OCI-LY3 (cell line): ENCODE results near the gene OPCML.

Experiments
- CTCF ChIP-seq: fragments of 200-600, 300-600 bp; sonication (generic); IDR thresholded peaks from 2 replicates; pipeline ENCODE4 v1.5.1; 2014; ENCODE audit warnings: antibody characterized with exemption, low read length, low read depth
- EZH2phosphoT487 ChIP-seq: fragments of 200-600 bp; shearing (Covaris generic); IDR thresholded peaks from 2 replicates; pipeline ENCODE4 v1.6.1; 2018; ENCODE audit warnings: antibody characterized with exemption, mixed run types, low read depth

GRCh38 chr11:133081730-133082452, 450.4 kb downstream of the OPCML start:
- TF ChIP-seq CTCF (no peak), EZH2phosphoT487 (no peak)
